Thymus (tissue), 11 donors: Measurements from ENCODE around the gene CACHD1. TPM values are rescaled to one million over a fixed set of nuclear protein-coding genes. Genes with fewer than 3 reads are reported as not detected.

ENCODE experiments used
- DNase-seq, 9 donors: peaks; one replicate each; pipeline ENCODE4 v3.0.0-alpha.2; 2013; ENCODE audit warnings: low spot score in 9 of 9, low read depth in 6 of 9, missing footprints in 1 of 9
- H3K27ac ChIP-seq, 2 donors: one replicate each; pipeline ENCODE4 v1.5.1; 2013; ENCODE audit warnings: control low read depth in 1 of 2, low read depth in 1 of 2, low read length in 1 of 2, mild to moderate bottlenecking in 1 of 2, moderate library complexity in 1 of 2
- H3K27me3 ChIP-seq, 2 donors: one replicate each; pipeline ENCODE4 v1.5.1; 2013; ENCODE audit warnings: low read length in 1 of 2; ENCODE audit not compliant: control insufficient read depth in 2 of 2, insufficient read depth in 1 of 2
- H3K36me3 ChIP-seq, 2 donors: one replicate each; pipeline ENCODE4 v1.5.1; 2013; ENCODE audit warnings: low read length in 1 of 2, mild to moderate bottlenecking in 1 of 2, moderate library complexity in 1 of 2; ENCODE audit not compliant: control insufficient read depth in 2 of 2, insufficient read depth in 2 of 2
- H3K4me1 ChIP-seq, 2 donors: one replicate each; pipeline ENCODE4 v1.5.1; 2013; ENCODE audit warnings: low read length in 2 of 2; ENCODE audit not compliant: control insufficient read depth in 2 of 2, insufficient read depth in 2 of 2
- H3K4me3 ChIP-seq, 2 donors: one replicate each; pipeline ENCODE4 v1.5.1; 2013; ENCODE audit warnings: low read length in 2 of 2, control low read depth in 1 of 2, mild to moderate bottlenecking in 1 of 2
- H3K9me3 ChIP-seq, 2 donors: one replicate each; pipeline ENCODE4 v1.5.1; 2013; ENCODE audit warnings: low read length in 1 of 2, mild to moderate bottlenecking in 1 of 2; ENCODE audit not compliant: control insufficient read depth in 2 of 2, insufficient read depth in 1 of 2
- WGBS: extraction: QIAGEN DNeasy Blood & Tissue Kit; methylation state at CpG from one replicate; pipeline ENCODE4 v1.1.7; 2013; 5-methylcytosine and 5-hydroxymethylcytosine counted together
- polyA plus RNA-seq: library from polyadenylated mRNA; stranded (reverse); fragments of 200-250 nt; gene quantifications from one replicate; pipeline ENCODE4 v1.2.3, GENCODE V29; 2013
- total RNA-seq: library from RNA; stranded (reverse); fragments of 120-200 nt; gene quantifications from one replicate; pipeline ENCODE4 v1.2.4, GENCODE V29; 2013
- donor health status: healthy.

The CACHD1 gene
- total and polyA plus RNA-seq, 2 donors, result 4.6 to 12.9 TPM

DNA sequence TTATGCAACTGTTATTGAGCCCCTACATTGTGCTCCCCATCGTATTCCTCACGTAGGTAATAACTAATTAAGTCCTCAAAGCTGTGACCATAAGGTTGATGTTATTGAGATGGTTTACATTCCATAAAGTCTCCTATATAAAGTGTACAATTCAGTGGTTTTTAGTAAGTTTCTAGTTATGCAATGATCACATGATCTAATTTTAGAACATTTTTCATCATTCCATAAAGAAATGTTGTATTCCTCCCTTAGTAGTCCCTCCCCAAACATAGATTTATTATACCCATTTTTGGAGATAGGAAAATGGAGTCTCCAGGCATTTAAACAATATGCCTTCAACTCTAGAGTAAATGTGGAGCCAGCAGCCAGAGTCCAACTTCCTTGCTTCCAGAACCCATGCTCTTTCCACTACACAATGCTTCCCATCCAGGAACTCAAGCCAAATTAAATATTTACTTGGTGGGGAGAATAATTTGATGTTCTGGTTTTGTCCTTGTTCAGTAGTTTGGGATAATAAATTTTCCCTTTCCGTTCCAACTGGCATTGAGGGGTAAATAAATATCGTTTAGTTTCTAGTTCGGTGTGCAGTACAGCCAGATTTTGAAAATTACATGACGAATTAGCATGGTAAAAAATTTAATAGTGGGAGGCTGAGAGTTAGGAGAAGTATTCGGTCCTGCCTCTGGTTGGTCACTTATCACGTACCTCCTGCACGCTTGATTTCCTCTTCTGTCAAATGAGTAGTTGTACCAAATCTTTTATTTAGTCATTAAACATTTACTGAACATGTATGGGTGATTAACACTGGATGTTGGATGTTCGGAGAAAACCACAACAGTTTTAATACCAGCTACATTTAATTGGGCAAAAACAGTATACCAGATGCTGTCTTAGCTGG lies 66.3 kb downstream of the CACHD1 start:
- WGBS, result 95% methylated on average over 10 of the region's 10 CpGs
- Histone ChIP-seq H3K9me3 (no peaks in the 10 kb centered on the region), H3K27ac (no peak overlapping the region), H3K36me3 (no peaks in the 10 kb centered on the region), H3K27me3 (no peaks in the 10 kb centered on the region), H3K4me1 (peaks cover 0 to 11% of the 10 kb centered on the region in 2 donors), H3K4me3 (no peak overlapping the region)
- DNase-seq, result no peak

DNA sequence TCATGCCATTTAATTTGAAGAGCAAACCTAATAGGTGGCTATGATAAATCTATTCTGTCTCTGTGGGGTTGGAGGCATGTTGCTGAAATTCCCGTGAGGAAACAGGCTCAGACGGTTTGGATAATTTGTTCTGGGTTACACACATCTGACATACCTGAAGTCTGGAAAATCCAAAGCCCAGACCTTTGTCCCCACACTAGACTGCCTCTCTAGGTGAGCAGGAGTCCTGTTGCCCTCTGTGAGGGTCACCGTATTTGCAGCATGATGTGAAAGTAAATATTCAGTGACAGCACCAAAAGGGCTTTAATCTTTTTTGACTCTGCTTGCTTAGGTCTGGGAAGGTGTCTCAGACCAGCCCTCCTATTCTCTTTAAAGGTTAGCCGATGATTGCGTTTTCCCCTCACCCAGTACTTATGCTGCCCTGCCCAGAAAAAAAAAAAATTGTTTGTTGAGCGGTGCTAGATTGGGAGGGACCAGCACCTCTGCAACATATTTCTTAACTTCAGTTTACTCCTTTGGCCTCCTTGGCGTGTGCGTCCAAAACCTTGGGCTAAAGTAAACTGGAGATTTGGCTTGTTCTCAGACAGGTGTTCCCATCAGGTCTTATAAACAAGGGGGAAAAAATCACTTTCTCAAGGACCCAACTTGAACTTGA lies 67.0 kb downstream of the CACHD1 start:
- no peaks in the 10 kb centered on the region for H3K9me3 ChIP-seq
- H3K27me3 ChIP-seq, result no peaks in the 10 kb centered on the region
- H3K36me3 ChIP-seq, result no peaks in the 10 kb centered on the region
- no peak overlapping the region for H3K4me3 ChIP-seq
- 94% methylated on average over 8 of the region's 8 CpGs for WGBS
- H3K27ac ChIP-seq, result peak overlapping the region in 1 of 2 donors; percentile 18
- no peak for DNase-seq
- peaks cover 3 to 15% of the 10 kb centered on the region in 2 donors for H3K4me1 ChIP-seq

DNA sequence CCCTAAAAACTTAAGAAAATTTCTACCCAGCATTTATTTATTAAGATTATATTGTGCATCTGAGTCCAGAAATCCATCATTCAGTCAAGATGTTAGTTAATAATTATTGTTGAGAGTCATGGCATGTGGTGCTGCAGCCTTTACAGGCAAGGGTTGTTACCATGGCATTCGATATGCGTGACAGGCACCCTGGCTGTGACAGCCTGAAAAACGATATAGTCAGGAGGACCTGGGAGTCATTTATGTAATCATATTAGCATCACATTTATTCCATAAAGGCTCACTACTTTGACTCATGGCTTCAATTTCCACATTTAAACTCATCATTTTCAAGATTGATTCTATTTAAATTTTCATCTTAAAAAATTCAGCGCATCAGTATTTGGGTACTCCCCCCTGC lies 68.0 kb downstream of the CACHD1 start:
- Histone ChIP-seq H3K27ac (no peak overlapping the region), H3K4me1 (peaks cover 3 to 15% of the 10 kb centered on the region in 2 donors), H3K4me3 (no peak overlapping the region), H3K36me3 (no peaks in the 10 kb centered on the region), H3K27me3 (no peaks in the 10 kb centered on the region), H3K9me3 (no peaks in the 10 kb centered on the region)
- DNase-seq, result no peak
- 92% methylated on average over 4 of the region's 4 CpGs for whole genome bisulfite sequencing

DNA sequence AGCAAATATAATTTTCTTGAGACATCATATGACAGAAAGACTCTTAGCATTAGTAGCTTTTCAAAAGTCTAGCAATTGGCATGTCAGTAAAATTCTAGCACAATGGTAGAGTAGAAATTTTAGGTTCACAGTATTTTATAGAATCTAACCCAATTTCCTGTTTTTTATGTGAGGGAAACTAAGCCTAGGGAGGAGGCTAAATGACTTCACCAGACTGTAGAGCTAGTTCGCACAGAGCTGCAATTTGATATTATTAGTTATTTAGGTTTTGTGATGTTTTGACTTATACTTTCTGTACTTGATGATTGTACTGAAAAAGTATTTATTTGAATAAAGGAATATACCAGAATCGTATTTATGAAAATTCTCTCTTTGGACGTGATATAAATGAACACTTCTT lies 68.5 kb downstream of the CACHD1 start:
- Histone ChIP-seq H3K9me3 (no peaks in the 10 kb centered on the region), H3K4me1 (peaks cover 3 to 15% of the 10 kb centered on the region in 2 donors), H3K36me3 (no peaks in the 10 kb centered on the region), H3K27me3 (no peaks in the 10 kb centered on the region), H3K27ac (no peak overlapping the region), H3K4me3 (no peak overlapping the region)
- WGBS, result 92% methylated on average over 3 of the region's 3 CpGs
- DNase-seq, result no peak

DNA sequence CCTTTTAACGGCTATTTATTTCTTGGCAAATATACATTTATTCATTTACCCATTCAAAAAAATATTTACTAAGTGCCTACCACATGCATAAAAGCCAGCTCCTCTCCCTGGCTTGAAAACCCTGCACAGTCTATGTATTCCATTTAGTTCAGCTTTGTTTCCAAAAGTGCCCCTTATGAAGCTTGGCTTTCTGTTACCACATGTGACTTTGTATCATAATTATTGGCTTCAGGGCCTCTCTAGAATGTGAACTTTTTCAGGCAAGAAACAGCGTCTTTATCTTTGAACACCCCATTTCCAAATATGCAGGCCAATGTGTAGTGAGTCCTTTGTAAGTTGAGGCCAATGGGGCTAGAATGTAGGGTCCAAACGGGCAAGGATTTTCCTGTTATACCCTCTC lies 69.4 kb downstream of the CACHD1 start:
- H3K27me3 ChIP-seq, result no peaks in the 10 kb centered on the region
- WGBS, result 92% methylated on average over 3 of the region's 3 CpGs
- peak overlapping the region; percentile 22 to 46 for H3K27ac ChIP-seq
- H3K36me3 ChIP-seq, result no peaks in the 10 kb centered on the region
- no peaks in the 10 kb centered on the region for H3K9me3 ChIP-seq
- H3K4me3 ChIP-seq, result no peak overlapping the region
- peaks cover 4 to 16% of the 10 kb centered on the region in 2 donors for H3K4me1 ChIP-seq
- no peak for DNase-seq

DNA sequence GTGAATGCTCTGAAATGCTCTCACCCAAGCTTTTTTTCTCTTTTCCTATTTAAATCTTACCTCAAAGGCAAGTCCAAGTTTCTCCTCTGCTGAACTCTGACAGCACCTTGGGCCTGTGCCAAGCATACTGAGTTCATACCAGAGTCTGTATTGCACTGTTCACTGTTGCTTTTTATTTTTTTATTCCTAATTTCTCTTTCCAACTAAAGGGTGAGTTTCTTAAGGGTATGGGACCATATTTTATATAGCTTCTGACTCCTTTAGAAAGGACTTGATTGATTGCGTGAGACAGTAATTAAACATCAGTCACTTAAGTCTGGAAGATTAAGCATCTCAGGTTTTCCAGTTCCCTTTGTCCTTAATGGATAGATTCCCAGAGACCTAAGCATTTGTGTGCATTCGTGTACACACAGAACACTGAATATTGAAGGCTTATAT lies 69.9 kb downstream of the CACHD1 start:
- Histone ChIP-seq H3K9me3 (no peaks in the 10 kb centered on the region), H3K4me1 (peaks cover 8 to 20% of the 10 kb centered on the region in 2 donors), H3K4me3 (no peak overlapping the region), H3K36me3 (no peaks in the 10 kb centered on the region), H3K27me3 (no peaks in the 10 kb centered on the region), H3K27ac (peak overlapping the region; percentile 65 to 79)
- DNase-seq, result no peak
- 89% methylated on average over 2 of the region's 2 CpGs for WGBS

DNA sequence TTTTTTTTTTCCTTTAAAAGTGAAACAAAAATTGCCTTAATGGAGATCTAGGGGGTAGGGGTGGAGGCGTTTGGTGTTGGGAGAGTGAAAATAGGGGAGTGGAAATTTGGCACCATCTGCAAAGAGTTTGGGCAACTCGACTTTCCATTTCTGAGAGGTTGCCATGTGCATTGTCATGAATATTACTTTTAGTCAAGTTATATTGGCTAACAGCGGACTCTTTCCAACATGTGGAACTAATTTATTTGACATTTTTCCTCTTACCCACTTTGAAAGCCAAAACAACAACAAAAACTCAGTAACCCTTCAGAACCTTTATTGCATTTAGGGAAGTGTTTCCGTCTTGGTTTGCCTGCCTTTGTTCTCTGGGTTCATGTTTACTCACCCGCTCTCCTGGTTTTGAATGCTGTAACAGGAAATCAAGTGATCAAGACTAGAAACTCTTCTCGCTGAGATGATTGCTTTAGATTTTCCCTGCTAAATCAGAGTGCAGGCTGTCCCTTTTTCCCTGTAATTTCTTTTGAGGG lies 70.4 kb downstream of the CACHD1 start:
- Histone ChIP-seq H3K4me3 (no peak overlapping the region), H3K36me3 (no peaks in the 10 kb centered on the region), H3K9me3 (no peaks in the 10 kb centered on the region), H3K27ac (peak overlapping the region; percentile 65 to 79), H3K27me3 (no peaks in the 10 kb centered on the region), H3K4me1 (peaks cover 8 to 20% of the 10 kb centered on the region in 2 donors)
- 81% methylated on average over 6 of the region's 6 CpGs for WGBS
- DNase-seq, result peak in 7 of 9 donors; percentile 15 to 73 (median 31)

DNA sequence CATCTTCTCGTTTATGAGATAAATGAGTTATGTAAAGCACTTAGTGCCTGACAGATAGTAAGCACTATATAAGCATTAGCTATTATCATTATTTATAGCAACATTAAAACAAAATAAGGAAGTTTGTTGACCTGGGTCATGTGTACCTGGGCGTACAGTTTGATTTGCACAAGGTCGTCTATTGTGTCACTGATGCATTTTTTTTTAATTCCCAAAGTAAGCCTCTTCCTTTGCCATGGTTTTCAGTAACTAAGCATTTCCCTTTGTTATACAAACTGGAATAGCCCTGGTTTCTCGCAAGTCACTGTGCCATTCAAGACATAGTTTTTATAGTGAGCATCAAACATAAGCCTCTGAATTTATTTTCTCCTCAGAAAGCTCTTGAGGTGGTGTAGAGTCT lies 72.2 kb downstream of the CACHD1 start:
- peaks cover 8 to 21% of the 10 kb centered on the region in 2 donors for H3K4me1 ChIP-seq

DNA sequence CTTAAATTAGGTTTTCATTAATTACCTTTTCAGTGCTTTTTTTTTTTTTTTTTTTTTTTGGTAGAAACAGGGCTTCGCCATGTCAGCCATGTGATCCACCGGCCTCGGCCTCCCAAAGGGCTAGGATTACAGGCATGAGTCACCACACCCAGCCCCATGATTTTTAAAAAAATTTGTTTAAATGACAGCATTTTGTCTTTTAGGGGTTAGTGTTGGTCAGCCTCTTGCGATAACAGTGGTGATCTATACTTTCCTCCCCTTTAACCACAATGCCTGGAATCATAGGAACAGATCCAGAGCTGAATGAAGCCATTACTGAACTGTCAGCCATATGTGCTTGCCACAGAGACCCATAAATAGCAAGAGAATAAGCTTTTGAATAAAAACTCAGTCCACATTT lies 73.9 kb downstream of the CACHD1 start:
- Histone ChIP-seq H3K4me1 (peaks cover 10 to 21% of the 10 kb centered on the region in 2 donors), H3K9me3 (no peaks in the 10 kb centered on the region), H3K27ac (peak overlapping the region in 1 of 2 donors; percentile 40), H3K27me3 (no peaks in the 10 kb centered on the region), H3K4me3 (no peak overlapping the region), H3K36me3 (no peaks in the 10 kb centered on the region)
- WGBS, result 92% methylated on average over 4 of the region's 4 CpGs
- no peak for DNase-seq

More for the DNA sequence above, 72.2 kb downstream of the CACHD1 start:
- H3K9me3 ChIP-seq, result no peaks in the 10 kb centered on the region
- no peaks in the 10 kb centered on the region for H3K27me3 ChIP-seq
- H3K4me3 ChIP-seq, result no peak overlapping the region
- no peak overlapping the region for H3K27ac ChIP-seq
- H3K36me3 ChIP-seq, result no peaks in the 10 kb centered on the region
- WGBS, result 96% methylated on average over 4 of the region's 4 CpGs
- no peak for DNase-seq
